ENCODE results near the gene AK5.

Gene AK5

DNA sequence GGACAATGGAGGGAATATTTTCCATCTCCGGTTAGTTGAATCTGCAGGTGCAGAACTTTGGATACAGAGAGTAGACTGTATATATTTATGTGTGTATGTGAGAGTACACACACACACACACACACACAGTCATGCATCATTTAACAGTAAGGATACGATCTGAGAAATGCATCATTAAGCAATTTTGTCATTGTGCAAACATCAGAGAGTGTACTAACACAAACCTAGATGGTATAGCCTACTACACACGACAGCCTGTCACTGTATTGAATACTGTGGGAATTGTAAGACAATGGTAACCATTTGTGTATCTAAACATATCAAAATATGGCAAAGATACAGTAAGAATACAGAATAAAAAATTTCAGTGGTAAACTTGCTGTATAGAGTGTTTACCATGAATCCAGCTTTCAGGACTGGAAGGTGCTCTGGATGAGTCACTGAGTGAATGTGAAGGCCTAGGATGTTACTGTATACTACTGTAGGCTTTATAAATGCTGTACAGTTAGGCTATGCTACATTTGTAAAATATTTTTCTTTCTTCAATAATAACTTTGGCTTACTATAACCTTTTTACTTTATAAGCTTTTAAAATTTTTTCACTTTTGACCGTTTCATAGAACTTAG is 262.1 kb downstream of the AK5 start:
- DNase-seq (ENCODE audit: low read depth), result no peak

GRCh38 chr1:77544845-77545244 is 263.0 kb downstream of the AK5 start:
- no peak for DNase-seq (ENCODE audit: low read depth)

- no peak for DNase-seq (ENCODE audit: low read depth)
Measured at GRCh38 chr1:77545970-77546369, 264.2 kb downstream of the AK5 start.

GRCh38 chr1:77546890-77547289 is 265.1 kb downstream of the AK5 start:
- DNase-seq (ENCODE audit: low read depth), result no peak

DNA sequence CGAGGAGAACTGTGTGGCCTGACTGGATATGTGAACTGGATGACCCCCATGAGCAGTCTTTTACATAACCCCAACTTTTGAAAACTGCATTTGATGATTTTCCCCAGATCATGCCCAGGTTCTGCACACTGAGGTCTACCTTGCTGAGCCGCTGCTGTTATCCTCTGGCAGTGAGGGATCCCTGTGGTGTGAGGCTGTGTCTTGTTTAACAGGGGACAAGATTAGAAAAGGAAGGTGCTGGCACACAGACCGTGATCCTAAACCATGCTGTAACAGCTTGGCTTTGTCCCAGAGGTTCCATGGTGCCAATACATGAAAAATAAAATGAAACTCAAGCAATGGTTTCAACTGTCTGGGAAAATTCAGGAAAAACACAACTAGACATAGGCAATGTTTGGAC is 266.5 kb downstream of the AK5 start:
- no peak for DNase-seq (ENCODE audit: low read depth)

GRCh38 chr1:77550135-77550534 is 268.3 kb downstream of the AK5 start:
- no peak for DNase-seq (ENCODE audit: low read depth)

DNA sequence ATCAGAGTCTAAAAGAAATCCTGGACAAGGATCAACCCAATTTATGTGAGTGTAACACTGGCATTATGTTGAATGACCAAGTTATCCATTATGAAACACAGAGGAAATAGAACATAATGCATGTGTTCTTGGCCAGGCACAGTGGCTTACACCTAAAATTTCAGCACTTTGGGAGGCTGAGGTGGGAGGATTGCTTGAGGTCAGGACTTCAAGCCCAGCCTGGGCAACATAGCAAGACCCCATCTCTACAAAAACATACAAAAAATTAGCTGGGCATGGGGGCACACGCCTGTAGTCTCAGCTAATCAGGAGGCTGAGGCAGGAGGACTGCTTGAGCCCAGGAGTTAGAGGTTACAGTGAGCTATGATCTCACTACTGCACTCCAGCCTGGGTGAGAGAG is 270.8 kb downstream of the AK5 start:
- no peak for DNase-seq (ENCODE audit: low read depth)

DNA sequence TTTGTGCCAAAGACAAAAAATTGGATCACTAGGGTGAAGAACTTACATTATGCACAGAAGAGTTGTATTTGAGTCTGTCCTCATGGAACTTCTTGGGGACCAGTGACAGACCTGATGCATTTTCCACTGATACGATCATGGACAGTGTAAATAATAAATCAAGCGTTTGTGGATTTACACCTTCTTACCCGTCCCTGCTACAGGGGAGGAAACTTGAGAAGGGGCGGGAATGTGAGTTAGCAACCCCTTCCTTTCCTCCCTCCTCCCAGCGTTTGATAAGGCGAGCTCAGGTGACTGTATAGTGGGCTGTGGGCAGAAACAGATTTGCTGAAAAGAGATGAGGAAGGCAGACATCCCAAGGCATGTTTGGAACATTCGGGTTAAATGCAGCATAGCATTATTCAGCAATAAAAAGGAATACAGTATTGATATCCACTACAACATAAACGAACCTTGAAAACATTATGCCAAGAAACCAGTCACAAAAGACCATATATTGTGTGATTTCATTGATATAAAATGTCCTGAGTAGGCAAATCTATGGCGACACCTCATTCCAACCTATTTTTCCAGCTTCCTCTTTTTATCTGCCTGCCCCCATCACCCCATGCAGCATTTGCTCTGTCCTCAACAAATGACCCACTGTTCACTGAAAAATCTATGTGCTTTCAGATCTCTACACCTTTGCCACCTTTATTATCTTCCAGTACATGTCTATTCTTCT is 271.9 kb downstream of the AK5 start:
- no peak for DNase-seq (ENCODE audit: low read depth)

- no peak for DNase-seq (ENCODE audit: low read depth)
Measured at GRCh38 chr1:77556045-77556444, 274.2 kb downstream of the AK5 start.

DNA sequence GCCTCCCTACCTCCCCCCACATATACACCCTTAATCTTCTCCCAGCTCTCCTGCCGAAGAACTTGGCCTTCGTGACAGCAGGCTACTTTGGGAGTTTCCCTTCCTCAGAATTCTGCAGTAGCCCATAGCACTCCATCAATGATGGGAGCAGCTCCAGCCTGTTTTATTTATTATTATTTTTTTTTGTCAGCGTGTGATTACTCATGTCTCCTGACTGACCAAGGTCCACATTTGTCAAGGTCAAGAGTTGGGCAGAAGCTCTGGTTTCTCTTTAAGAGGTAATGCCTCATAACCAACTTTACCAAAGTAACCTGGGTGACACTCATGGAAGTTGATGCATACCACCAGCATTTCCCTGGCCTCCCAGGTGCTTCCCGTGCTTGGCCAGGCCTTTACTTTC is 275.2 kb downstream of the AK5 start:
- DNase-seq (ENCODE audit: low read depth), result no peak

GRCh38 chr1:77558591-77559164 is 276.9 kb downstream of the AK5 start:
- no peak for DNase-seq (ENCODE audit: low read depth)

DNA sequence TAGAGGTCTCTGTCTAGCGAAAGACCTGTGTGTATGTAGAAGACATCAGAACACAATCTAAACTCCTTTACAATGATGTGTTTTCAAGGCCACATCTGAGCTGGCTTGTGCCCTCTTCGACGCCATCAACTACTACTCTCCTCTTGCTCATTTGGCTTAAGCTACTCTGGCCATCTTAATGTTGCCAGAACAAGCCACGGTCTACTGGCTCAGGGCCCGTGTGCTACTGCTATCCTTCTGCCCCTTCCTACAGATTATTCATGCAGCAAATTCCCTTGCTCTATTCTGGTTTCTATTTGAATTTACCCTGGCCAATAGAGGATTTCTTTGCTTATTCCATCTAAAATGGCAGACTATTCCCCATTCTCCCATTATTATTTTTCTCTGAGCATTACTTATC is 278.9 kb downstream of the AK5 start:
- no peak for DNase-seq (ENCODE audit: low read depth)

DNA sequence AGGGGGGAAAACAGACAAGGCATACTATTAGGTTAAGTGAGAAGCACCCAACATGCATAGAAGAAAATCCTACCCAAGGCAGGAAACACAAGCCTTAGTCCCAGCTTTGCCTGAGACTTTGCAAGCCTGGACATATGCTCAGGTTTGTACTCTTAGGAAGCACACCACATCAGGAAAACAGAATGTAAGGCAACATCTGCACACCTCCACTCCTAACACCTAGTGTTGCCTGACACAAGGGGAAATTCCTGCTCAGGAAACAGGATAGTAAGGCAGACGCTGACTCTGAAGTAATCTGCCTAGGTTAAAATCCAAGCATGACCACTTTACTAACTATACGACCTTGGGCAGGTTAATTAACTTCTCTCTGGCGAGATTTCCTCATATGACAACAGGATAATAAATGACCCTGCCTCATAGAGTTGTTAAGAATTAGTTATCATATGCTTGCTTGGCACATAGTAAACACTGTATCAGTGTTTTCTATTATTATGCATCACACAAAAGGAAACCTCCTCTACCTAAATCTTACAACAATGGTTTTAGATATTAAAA is 280.9 kb downstream of the AK5 start:
- no peak for DNase-seq (ENCODE audit: low read depth)

GRCh38 chr1:77565321-77565720 is 283.5 kb downstream of the AK5 start:
- DNase-seq (ENCODE audit: low read depth), result no peak

DNA sequence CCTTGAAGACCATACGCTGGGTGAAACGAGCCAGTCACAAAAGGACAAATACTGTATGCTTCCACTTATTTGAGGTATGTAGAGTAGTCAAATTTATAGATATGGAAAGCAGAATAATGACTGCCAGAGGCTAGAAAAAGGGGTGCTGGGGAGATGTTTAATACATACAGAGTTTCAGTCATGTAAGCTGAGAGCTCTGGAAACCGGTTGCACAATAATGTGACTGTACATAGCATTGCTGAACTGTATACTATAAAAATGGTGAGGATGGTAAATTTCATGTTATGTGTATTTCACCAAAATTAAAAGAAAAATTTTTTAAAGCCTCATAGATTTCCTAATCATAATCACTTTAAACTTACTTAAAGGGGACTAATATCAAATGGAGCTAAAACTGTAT is 289.8 kb downstream of the AK5 start:
- DNase-seq (ENCODE audit: low read depth), result no peak

- no peak for DNase-seq (ENCODE audit: low read depth)
Measured at GRCh38 chr1:77579547-77579946, 297.7 kb downstream of the AK5 start.

DNA sequence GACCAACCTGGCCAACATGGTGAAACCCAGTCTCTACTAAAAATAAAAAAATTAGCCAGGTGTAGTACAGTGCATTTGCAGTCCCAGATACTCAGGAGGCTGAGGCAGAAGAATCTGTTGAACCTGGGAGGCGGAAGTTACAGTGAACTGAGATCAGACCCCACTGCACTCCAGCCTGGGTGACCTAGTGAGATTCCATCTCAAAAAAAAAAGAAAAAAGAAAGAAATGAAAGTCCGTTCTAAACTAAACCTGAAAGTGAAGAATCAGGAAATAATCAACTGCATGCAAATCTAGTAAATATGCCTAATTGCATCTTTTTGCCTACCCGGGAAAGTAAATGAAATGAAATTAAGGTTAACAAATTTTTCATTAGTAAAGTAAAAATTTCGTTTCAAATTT is 301.1 kb downstream of the AK5 start:
- DNase-seq (ENCODE audit: low read depth), result no peak

DNA sequence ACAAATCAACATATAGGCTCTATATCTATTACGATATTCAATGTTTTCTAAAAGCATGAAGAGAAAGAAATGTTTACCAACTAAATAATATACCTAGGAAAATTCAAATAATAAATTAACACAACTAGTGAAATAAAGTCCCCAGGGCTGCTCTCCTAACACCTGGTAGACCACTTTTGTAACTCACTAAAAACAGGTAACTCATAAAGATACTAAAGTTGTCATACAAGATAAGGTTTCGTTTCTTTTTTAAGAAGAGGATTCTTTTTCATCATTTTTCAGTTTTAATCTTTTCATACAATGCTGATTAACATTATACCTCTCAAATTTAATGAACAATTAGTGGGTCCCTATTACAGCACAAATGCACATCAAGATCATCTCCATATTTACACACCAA is 301.7 kb downstream of the AK5 start:
- DNase-seq (ENCODE audit: low read depth), result no peak

DNA sequence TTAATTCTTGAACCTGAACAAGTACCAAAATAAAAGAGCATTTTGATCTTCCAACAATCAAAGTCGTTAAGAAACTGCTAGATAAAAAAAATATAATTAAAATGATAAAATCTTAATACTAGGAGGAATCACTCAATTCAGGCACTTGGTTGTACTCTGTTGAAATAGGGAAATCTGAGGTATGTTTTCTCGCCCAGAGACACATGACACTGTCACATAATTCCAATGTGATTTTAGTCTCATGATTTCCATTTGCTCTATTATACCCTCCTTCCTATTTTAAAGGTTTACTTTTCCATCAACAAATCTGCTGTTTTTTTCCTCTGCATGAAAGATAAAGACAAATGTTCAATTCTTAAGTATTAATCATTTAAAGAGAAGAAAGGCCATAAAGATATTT is 303.1 kb downstream of the AK5 start:
- DNase-seq (ENCODE audit: low read depth), result no peak

GRCh38 chr1:77585610-77586314 is 303.9 kb downstream of the AK5 start:
- no peak for DNase-seq (ENCODE audit: low read depth)

GRCh38 chr1:77589231-77589630 is 307.4 kb downstream of the AK5 start:
- no peak for DNase-seq (ENCODE audit: low read depth)

DNA sequence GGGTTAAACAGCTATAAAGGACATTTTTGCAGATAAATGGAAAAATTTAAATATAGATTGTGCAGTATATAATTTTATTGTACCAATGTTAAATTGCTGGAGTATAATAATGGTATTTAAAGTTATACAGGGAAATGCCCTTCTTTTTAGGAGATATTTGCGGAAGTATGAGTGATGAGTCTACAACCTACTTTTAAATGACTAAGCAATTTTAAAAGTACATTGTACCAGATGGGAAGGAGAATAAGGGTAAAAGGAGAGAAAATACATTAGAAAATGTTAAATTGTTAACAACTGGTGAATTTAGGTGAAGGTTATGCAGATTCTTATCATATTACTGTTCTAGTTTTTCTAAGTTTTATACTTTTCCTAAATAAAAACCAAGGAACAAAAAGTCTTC is 308.8 kb downstream of the AK5 start:
- no peak for DNase-seq (ENCODE audit: low read depth)

GRCh38 chr1:77592906-77593305 is 311.1 kb downstream of the AK5 start:
- DNase-seq (ENCODE audit: low read depth), result no peak

Data from activated gamma-delta T cell treated with anti-CD3 and anti-CD28 coated beads, Interleukin-2, amount 50 U/mL, for 16 hours (primary cell).